DND-41 (cell line): Measurements from ENCODE around the gene NEUROD2.
A peak's percentile ranks its signal among the peaks of the same experiment; 100 is the strongest.

Experiments
- ATAC-seq: fragments of 200-7000 bp; cut with Tn5 transposase; 3 replicates; pipeline ENCODE4 v1.9.1; 2021; ENCODE audit warnings: low read depth; ENCODE audit not compliant: insufficient read depth
- DNase-seq: peaks from one replicate; pipeline ENCODE4 v3.0.0-alpha.2; 2020
- H2AFZ ChIP-seq: 2 replicates; pipeline ENCODE4 v1.6.0; 2012; ENCODE audit warnings: low read depth, low read length
- H3K27ac ChIP-seq: 2 replicates; pipeline ENCODE4 v1.5.1; 2012; ENCODE audit warnings: low read length, inconsistent platforms
- H3K27me3 ChIP-seq: fragments of 200-600 bp; sonication (generic); 2 replicates; pipeline ENCODE4 v1.6.0; 2012; ENCODE audit warnings: low read length, mild to moderate bottlenecking, inconsistent platforms; ENCODE audit not compliant: insufficient read depth, poor library complexity
- H3K36me3 ChIP-seq: 2 replicates; pipeline ENCODE4 v1.5.1; 2012; ENCODE audit warnings: low read length, inconsistent platforms; ENCODE audit not compliant: insufficient read depth
- H3K4me1 ChIP-seq: 2 replicates; pipeline ENCODE4 v1.5.1; 2012; ENCODE audit warnings: mild to moderate bottlenecking, low read length; ENCODE audit not compliant: insufficient read depth
- H3K4me2 ChIP-seq: 2 replicates; pipeline ENCODE4 v1.6.0; 2012; ENCODE audit warnings: mild to moderate bottlenecking, moderate library complexity, low read length, inconsistent platforms; ENCODE audit not compliant: insufficient read depth
- H3K4me3 ChIP-seq, 2 experiments: fragments of 200-600 bp in 1 of 2; shearing (Covaris generic) in 1 of 2; 2 replicates each; pipeline ENCODE4 v1.5.1; 2012 to 2016; ENCODE audit warnings: inconsistent platforms in 2 of 2, low read length in 2 of 2, mild to moderate bottlenecking in 2 of 2, low read depth in 1 of 2, moderate library complexity in 1 of 2
- H3K79me2 ChIP-seq: 2 replicates; pipeline ENCODE4 v1.6.0; 2012; ENCODE audit warnings: low read length, inconsistent platforms; ENCODE audit not compliant: insufficient read depth
- H3K9ac ChIP-seq: 2 replicates; pipeline ENCODE4 v1.6.0; 2012; ENCODE audit warnings: low read depth, mild to moderate bottlenecking, inconsistent platforms, low read length, moderate library complexity
- H3K9me3 ChIP-seq: 2 replicates; pipeline ENCODE4 v1.5.1; 2012; ENCODE audit warnings: low read length, moderate library complexity, mild to moderate bottlenecking, inconsistent platforms; ENCODE audit not compliant: insufficient read depth, severe bottlenecking
- H4K20me1 ChIP-seq: 2 replicates; pipeline ENCODE4 v1.6.0; 2012; ENCODE audit warnings: low read length; ENCODE audit not compliant: insufficient read depth
- EZH2 ChIP-seq: IDR thresholded peaks from 3 replicates; pipeline ENCODE4 v1.6.1; 2012; ENCODE audit warnings: borderline replicate concordance, low read depth, mild to moderate bottlenecking, moderate library complexity, low read length, inconsistent platforms; ENCODE audit not compliant: severe bottlenecking
- TF ChIP-seq, protein P1 (sequence below): IDR thresholded peaks from 2 replicates; pipeline ENCODE4 v1.5.1; 2012; ENCODE audit warnings: borderline replicate concordance, low read length, moderate library complexity, mild to moderate bottlenecking; ENCODE audit not compliant: poor library complexity, severe bottlenecking; ENCODE audit errors: extremely low read depth

NEUROD2 gene

DNA sequence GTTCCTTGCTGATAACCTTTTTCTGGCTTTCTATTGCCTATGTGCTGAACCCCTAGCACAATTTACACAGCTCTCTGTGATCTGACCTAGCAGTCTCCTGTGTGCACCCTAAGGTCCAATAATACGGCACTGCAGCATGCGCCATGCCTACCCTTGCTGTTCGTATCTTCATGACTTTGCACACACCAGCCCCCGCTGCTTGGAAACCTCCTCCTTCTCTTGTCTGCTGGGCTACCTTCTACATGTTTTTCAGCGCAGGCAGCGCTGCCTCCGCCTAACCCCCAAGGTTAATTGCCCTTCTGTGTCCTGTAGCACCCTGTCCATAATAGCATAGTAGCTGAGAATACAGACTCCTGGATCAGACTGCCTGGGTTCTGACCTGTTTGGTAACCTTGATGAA is 30.6 kb upstream of the NEUROD2 start:
- H4K20me1 ChIP-seq = peaks cover 43% of the 10 kb centered on the region
- peak overlapping the region; percentile 82 for H3K27ac ChIP-seq
- H3K9me3 ChIP-seq = no peaks in the 10 kb centered on the region
- H3K4me1 ChIP-seq = peaks cover 38% of the 10 kb centered on the region
- DNase-seq = no peak
- H3K4me2 ChIP-seq = peak overlapping the region; percentile 82
- peaks cover 12% of the 10 kb centered on the region for H3K36me3 ChIP-seq
- peak overlapping the region; percentile 74 for H3K9ac ChIP-seq
- no peaks in the 10 kb centered on the region for H3K27me3 ChIP-seq
- TF ChIP-seq EZH2 = no peak
- TF ChIP-seq, protein P1, sequence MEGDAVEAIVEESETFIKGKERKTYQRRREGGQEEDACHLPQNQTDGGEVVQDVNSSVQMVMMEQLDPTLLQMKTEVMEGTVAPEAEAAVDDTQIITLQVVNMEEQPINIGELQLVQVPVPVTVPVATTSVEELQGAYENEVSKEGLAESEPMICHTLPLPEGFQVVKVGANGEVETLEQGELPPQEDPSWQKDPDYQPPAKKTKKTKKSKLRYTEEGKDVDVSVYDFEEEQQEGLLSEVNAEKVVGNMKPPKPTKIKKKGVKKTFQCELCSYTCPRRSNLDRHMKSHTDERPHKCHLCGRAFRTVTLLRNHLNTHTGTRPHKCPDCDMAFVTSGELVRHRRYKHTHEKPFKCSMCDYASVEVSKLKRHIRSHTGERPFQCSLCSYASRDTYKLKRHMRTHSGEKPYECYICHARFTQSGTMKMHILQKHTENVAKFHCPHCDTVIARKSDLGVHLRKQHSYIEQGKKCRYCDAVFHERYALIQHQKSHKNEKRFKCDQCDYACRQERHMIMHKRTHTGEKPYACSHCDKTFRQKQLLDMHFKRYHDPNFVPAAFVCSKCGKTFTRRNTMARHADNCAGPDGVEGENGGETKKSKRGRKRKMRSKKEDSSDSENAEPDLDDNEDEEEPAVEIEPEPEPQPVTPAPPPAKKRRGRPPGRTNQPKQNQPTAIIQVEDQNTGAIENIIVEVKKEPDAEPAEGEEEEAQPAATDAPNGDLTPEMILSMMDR = no peak
- H3K79me2 ChIP-seq = peaks cover 64% of the 10 kb centered on the region
- H3K4me3 ChIP-seq = peak overlapping the region; percentile 80 to 88; a peak in 3 of 4 replicates
- ATAC-seq = no peak
- H2AFZ ChIP-seq = no peak overlapping the region

DNA sequence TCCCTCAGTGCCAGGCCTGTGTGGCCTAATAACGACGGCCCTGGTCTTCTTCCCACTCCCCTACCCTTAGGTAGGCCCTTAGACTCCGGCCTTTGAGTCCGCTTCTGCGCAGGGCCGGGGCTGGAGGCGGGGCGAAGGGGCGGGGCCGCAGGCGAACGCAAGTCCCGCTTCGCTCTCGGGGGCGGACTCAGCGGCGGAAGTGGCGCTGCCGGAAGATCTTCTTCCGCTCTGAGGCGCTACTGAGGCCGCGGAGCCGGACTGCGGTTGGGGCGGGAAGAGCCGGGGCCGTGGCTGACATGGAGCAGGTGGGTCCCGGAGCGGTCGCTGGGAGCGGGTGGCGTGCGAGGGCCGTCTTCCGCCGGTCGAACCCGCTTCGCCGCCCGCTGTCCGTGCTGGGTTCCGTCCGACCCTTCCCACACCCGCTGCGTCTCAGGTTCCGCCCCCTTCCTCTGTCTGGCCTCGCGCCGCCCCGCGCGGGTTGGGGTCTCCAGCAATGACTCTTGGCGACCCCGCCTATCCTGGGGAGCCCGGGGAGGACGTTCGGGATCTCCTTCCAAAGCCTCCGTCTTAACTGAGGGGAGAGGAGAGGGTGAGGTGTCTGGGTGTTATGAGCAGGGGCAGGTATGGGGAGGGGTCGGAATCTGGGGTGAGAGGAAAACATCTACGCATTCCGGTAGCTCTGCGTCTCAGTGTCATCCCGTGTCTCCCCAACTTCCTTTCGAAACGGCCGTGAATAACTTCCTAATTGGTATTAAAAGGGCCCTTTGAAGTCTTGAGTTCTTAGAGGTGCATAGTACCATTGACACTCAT is 29.4 kb upstream of the NEUROD2 start, which contains the start of gene STARD3:
TSS of gene STARD3 (plus strand) at position 218 of the 810 bp plus-strand sequence. CDS start 16,388 bp downstream, outside the sequence.
- ATAC-seq (peak; percentile 90), DNase-seq (peak; percentile 91)
- no peaks in the 10 kb centered on the region for H3K9me3 ChIP-seq
- H3K36me3 ChIP-seq = peaks cover 12% of the 10 kb centered on the region
- peak within 1 kb of the TSS; percentile 82 for H3K4me2 ChIP-seq
- peak within 1 kb of the TSS; percentile 80 to 88 for H3K4me3 ChIP-seq
- H3K4me1 ChIP-seq = peaks cover 38% of the 10 kb centered on the region
- H2AFZ ChIP-seq = peak within 1 kb of the TSS; percentile 82
- TF ChIP-seq, protein P1 = peak; percentile 23
- TF ChIP-seq EZH2 = no peak
- H3K27me3 ChIP-seq = no peaks in the 10 kb centered on the region
- H3K79me2 ChIP-seq = peaks cover 52% of the 10 kb centered on the region
- peak within 1 kb of the TSS; percentile 82 for H3K27ac ChIP-seq
- peak within 1 kb of the TSS; percentile 74 for H3K9ac ChIP-seq
- H4K20me1 ChIP-seq = peaks cover 31% of the 10 kb centered on the region

GRCh38 chr17:39636587-39636926 is 28.8 kb upstream of the NEUROD2 start:
- peak overlapping the region; percentile 82 for H3K4me2 ChIP-seq
- H3K79me2 ChIP-seq = peaks cover 46% of the 10 kb centered on the region
- peaks cover 38% of the 10 kb centered on the region for H3K4me1 ChIP-seq
- peak; percentile 27 for ATAC-seq
- peak overlapping the region; percentile 82 for H2AFZ ChIP-seq
- DNase-seq = no peak
- peak overlapping the region; percentile 82 for H3K27ac ChIP-seq
- peak overlapping the region; percentile 80 to 88; a peak in 3 of 4 replicates for H3K4me3 ChIP-seq
- TF ChIP-seq, protein P1 = no peak
- no peak for TF ChIP-seq EZH2
- peaks cover 12% of the 10 kb centered on the region for H3K36me3 ChIP-seq
- peaks cover 25% of the 10 kb centered on the region for H4K20me1 ChIP-seq
- peak overlapping the region; percentile 74 for H3K9ac ChIP-seq
- H3K9me3 ChIP-seq = no peaks in the 10 kb centered on the region
- H3K27me3 ChIP-seq = no peaks in the 10 kb centered on the region
